Measurements from ENCODE around the gene MDFIC2.

GRCh38 chr3:70218471-70218870 is 94.0 kb downstream of the MDFIC2 start:
- TF ChIP-seq, protein P1, sequence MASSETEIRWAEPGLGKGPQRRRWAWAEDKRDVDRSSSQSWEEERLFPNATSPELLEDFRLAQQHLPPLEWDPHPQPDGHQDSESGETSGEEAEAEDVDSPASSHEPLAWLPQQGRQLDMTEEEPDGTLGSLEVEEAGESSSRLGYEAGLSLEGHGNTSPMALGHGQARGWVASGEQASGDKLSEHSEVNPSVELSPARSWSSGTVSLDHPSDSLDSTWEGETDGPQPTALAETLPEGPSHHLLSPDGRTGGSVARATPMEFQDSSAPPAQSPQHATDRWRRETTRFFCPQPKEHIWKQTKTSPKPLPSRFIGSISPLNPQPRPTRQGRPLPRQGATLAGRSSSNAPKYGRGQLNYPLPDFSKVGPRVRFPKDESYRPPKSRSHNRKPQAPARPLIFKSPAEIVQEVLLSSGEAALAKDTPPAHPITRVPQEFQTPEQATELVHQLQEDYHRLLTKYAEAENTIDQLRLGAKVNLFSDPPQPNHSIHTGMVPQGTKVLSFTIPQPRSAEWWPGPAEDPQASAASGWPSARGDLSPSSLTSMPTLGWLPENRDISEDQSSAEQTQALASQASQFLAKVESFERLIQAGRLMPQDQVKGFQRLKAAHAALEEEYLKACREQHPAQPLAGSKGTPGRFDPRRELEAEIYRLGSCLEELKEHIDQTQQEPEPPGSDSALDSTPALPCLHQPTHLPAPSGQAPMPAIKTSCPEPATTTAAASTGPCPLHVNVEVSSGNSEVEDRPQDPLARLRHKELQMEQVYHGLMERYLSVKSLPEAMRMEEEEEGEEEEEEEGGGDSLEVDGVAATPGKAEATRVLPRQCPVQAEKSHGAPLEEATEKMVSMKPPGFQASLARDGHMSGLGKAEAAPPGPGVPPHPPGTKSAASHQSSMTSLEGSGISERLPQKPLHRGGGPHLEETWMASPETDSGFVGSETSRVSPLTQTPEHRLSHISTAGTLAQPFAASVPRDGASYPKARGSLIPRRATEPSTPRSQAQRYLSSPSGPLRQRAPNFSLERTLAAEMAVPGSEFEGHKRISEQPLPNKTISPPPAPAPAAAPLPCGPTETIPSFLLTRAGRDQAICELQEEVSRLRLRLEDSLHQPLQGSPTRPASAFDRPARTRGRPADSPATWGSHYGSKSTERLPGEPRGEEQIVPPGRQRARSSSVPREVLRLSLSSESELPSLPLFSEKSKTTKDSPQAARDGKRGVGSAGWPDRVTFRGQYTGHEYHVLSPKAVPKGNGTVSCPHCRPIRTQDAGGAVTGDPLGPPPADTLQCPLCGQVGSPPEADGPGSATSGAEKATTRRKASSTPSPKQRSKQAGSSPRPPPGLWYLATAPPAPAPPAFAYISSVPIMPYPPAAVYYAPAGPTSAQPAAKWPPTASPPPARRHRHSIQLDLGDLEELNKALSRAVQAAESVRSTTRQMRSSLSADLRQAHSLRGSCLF (CRISPR knock-in tag; IDR thresholded peaks at IDR 0.05; ENCODE audit: borderline replicate concordance), result no peak
- TF ChIP-seq GATA4 (IDR thresholded peaks at IDR 0.05; ENCODE audit: borderline replicate concordance, low read depth), result no peak
- TF ChIP-seq SIN3A (IDR thresholded peaks at IDR 0.05; ENCODE audit: borderline replicate concordance, low read depth, low read length), result no peak
- TF ChIP-seq MTF1 (CRISPR knock-in tag; IDR thresholded peaks at IDR 0.05), result no peak
- no peak for TF ChIP-seq NFE2L2 (IDR thresholded peaks at IDR 0.05; ENCODE audit: low read length)
- TF ChIP-seq, protein P2, sequence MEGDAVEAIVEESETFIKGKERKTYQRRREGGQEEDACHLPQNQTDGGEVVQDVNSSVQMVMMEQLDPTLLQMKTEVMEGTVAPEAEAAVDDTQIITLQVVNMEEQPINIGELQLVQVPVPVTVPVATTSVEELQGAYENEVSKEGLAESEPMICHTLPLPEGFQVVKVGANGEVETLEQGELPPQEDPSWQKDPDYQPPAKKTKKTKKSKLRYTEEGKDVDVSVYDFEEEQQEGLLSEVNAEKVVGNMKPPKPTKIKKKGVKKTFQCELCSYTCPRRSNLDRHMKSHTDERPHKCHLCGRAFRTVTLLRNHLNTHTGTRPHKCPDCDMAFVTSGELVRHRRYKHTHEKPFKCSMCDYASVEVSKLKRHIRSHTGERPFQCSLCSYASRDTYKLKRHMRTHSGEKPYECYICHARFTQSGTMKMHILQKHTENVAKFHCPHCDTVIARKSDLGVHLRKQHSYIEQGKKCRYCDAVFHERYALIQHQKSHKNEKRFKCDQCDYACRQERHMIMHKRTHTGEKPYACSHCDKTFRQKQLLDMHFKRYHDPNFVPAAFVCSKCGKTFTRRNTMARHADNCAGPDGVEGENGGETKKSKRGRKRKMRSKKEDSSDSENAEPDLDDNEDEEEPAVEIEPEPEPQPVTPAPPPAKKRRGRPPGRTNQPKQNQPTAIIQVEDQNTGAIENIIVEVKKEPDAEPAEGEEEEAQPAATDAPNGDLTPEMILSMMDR (CRISPR knock-in tag; IDR thresholded peaks at IDR 0.05), result no peak
- no peak for TF ChIP-seq ZNF674 (CRISPR knock-in tag; IDR thresholded peaks at IDR 0.05; ENCODE audit: low read depth)
- TF ChIP-seq SNRNP70 (IDR thresholded peaks at IDR 0.05; ENCODE audit: low read depth, low read length), result no peak
- TF ChIP-seq ZBTB4 (CRISPR knock-in tag; IDR thresholded peaks at IDR 0.05; ENCODE audit: borderline replicate concordance), result no peak
- TF ChIP-seq U2AF2 (IDR thresholded peaks at IDR 0.05; ENCODE audit: low read depth, low read length), result no peak
- TF ChIP-seq ZNF274 (CRISPR knock-in tag; IDR thresholded peaks at IDR 0.05), result no peak
- no peak for TF ChIP-seq BRCA1 (CRISPR knock-in tag; IDR thresholded peaks at IDR 0.05)
